GM12878 (cell line): ENCODE data around the gene KLC4. TPM values are rescaled to one million over a fixed set of nuclear protein-coding genes. Genes with fewer than 3 reads are reported as not detected.

Experiments used
- BHLHE40 ChIP-seq, 2 experiments: fragments of 450-650 bp in 1 of 2; IDR thresholded peaks; 2 replicates each; pipeline ENCODE4 v1.6.1; 2011 to 2017; ENCODE audit warnings: low read depth in 2 of 2, borderline replicate concordance in 1 of 2, improper control_type of control experiment in 1 of 2, low read length in 1 of 2, mild to moderate bottlenecking in 1 of 2
- CBFB ChIP-seq: IDR thresholded peaks from 2 replicates; pipeline ENCODE4 v1.6.1; 2016; ENCODE audit warnings: antibody characterized with exemption, low read depth
- CBX3 ChIP-seq: fragments of 200-600 bp; sonication (generic); IDR thresholded peaks from 2 replicates; pipeline ENCODE4 v1.6.1; 2016; ENCODE audit warnings: low read depth, borderline replicate concordance
- DPF2 ChIP-seq: fragments of 450-650 bp; IDR thresholded peaks from 2 replicates; pipeline ENCODE4 v1.6.1; 2017; ENCODE audit warnings: mild to moderate bottlenecking
- JUND ChIP-seq: IDR thresholded peaks from 2 replicates; pipeline ENCODE4 v1.6.1; 2012; ENCODE audit warnings: low read depth, mild to moderate bottlenecking, low read length, improper control_type of control experiment, moderate library complexity
- KLF5 ChIP-seq: fragments of 450-650 bp; IDR thresholded peaks from 2 replicates; pipeline ENCODE4 v1.6.1; 2014; ENCODE audit warnings: mild to moderate bottlenecking; ENCODE audit not compliant: partially characterized antibody
- MEF2A ChIP-seq: IDR thresholded peaks from 2 replicates; pipeline ENCODE4 v1.6.1; 2011; ENCODE audit warnings: low read depth, mild to moderate bottlenecking, low read length, moderate library complexity; ENCODE audit not compliant: insufficient read depth
- MYC ChIP-seq: IDR thresholded peaks from 2 replicates; pipeline ENCODE4 v1.6.1; 2011; ENCODE audit warnings: mild to moderate bottlenecking, low read length, moderate library complexity, inconsistent platforms; ENCODE audit not compliant: insufficient read depth, insufficient replicate concordance, insufficient read length, severe bottlenecking
- NR2C1 ChIP-seq: fragments of 450-650 bp; IDR thresholded peaks from 2 replicates; pipeline ENCODE4 v1.6.1; 2017; ENCODE audit warnings: antibody characterized with exemption, mild to moderate bottlenecking, moderate library complexity
- PML ChIP-seq: IDR thresholded peaks from 2 replicates; pipeline ENCODE4 v1.6.1; 2012; ENCODE audit warnings: low read length, inconsistent platforms
- POLR2AphosphoS2 ChIP-seq: IDR thresholded peaks from 2 replicates; pipeline ENCODE4 v1.6.1; 2011; ENCODE audit warnings: low read depth, mild to moderate bottlenecking, low read length, improper control_type of control experiment, moderate library complexity
- RAD51 ChIP-seq: fragments of 450-650 bp; IDR thresholded peaks from 2 replicates; pipeline ENCODE4 v1.6.1; 2016; ENCODE audit warnings: moderate library complexity, mild to moderate bottlenecking, inconsistent platforms
- SIN3A ChIP-seq: IDR thresholded peaks from 2 replicates; pipeline ENCODE4 v1.6.1; 2012; ENCODE audit warnings: low read depth, low read length, improper control_type of control experiment
- SIX5 ChIP-seq: IDR thresholded peaks from 2 replicates; pipeline ENCODE4 v1.6.1; 2011; ENCODE audit warnings: mild to moderate bottlenecking, low read depth, low read length, moderate library complexity; ENCODE audit not compliant: severe bottlenecking
- ZSCAN29 ChIP-seq: fragments of 450-650 bp; IDR thresholded peaks from 2 replicates; pipeline ENCODE4 v1.6.1; 2017; ENCODE audit warnings: mild to moderate bottlenecking, moderate library complexity
- polyA plus RNA-seq, 11 experiments: library from polyadenylated mRNA; depleted of rRNA in 4 of 11; unstranded in 6 of 11; stranded (reverse) in 5 of 11; fragments of >200 nt; fragmentation: Nextera tagmentation in 4 of 11; fragmentation: Illumina TruSeq in 1 of 11; extraction: Ambion mirVana in 4 of 11; extraction: Trizol in 1 of 11; gene quantifications; 1 replicate in 1 of 11; 2 replicates in 10 of 11; pipeline versions ENCODE4 v1.2.1 to v1.2.3, GENCODE V29; 2011 to 2016; ENCODE audit warnings: inconsistent platforms in 2 of 11, missing spikeins in 2 of 11, low read depth in 1 of 11
- total RNA-seq, 4 experiments: library from RNA; depleted of rRNA in 3 of 4; stranded (reverse); fragments of >200 nt in 3 of 4; fragmentation: Illumina TruSeq in 1 of 4; extraction: Trizol in 1 of 4; gene quantifications; 2 replicates each; pipeline versions ENCODE4 v1.2.1 to v1.2.3, GENCODE V29; 2013 to 2021
- TF ChIP-seq, protein P1 (sequence below): IDR thresholded peaks from 2 replicates; pipeline ENCODE4 v1.6.1; 2011; ENCODE audit warnings: mild to moderate bottlenecking, low read depth, low read length, moderate library complexity; ENCODE audit not compliant: insufficient replicate concordance
- TF ChIP-seq, protein P2 (sequence below): fragments of 450-650 bp; conservative IDR thresholded peaks from 2 replicates; pipeline ENCODE4 v1.6.1; 2017; ENCODE audit warnings: mild to moderate bottlenecking, moderate library complexity
- TF ChIP-seq, protein P3 (sequence below): IDR thresholded peaks from 2 replicates; pipeline ENCODE4 v1.6.1; 2011; ENCODE audit warnings: borderline replicate concordance, low read depth, mild to moderate bottlenecking, moderate library complexity, mixed read lengths, low read length; ENCODE audit not compliant: insufficient read depth; ENCODE audit errors: extremely low read length
- TF ChIP-seq, protein P4 (sequence below): IDR thresholded peaks from 2 replicates; pipeline ENCODE4 v1.6.1; 2012; ENCODE audit warnings: low read length, inconsistent platforms
- TF ChIP-seq, protein P5 (sequence below): fragments of 450-650 bp; IDR thresholded peaks from 2 replicates; pipeline ENCODE4 v1.6.1; 2018; ENCODE audit warnings: mild to moderate bottlenecking, low read depth, moderate library complexity; ENCODE audit not compliant: partially characterized antibody

KLC4 gene
- total and polyA plus RNA-seq, 10 of the 15 experiments (the other 5 are each of a cell fraction or from before 2014, with no cell fraction given), result 0.90 to 13.4 (median 6.9) TPM

DNA sequence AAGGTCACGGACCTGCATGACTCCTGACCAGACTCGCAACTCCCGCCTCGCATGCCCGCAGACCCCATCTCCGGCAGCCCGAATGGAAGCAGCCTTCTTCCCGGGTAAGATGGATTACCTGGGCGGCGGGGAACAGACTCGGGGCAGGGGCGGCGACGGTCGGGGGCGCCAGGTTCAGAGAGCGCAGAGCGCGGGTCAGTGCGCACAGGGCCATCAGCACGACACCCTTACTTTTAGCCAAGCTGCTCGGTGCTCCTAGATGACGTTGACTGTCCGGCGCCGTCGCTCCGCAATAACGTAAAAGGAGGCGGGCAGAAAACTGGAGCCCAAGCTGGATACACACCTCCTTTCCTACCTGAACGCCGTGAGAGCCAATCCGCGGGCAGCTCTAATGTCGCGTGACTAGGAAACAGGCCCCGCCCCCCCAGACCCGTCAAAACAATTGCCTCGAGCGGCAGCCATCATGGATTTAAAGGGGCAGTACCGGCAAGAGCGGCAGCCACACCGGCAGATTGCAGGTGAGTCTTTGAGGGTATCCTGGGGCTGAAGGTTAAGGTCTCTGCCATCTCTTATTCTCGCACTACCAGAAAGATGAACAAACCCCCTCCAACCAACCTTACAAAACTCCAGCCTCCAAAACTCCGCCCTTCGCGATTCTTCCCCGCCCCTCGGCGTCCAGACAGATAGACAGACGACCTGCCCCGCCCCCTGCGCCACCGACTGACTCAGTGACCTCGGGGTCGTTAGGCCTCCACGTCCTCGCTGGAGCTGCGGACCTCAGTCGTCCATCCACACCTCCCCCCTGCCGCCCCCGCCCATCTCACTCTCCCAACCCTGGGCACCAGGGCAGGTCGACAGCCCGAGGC, at the start of gene KLC4, which contains the start of gene MRPL2 (continued):
- TF ChIP-seq SIN3A (peak; percentile 90; the same call in 1 of the 2 replicates), CBFB (0 out of 2 replicates have a peak, but pooled peaks have one; percentile 33), KLF5 (peak; percentile 44), BHLHE40 (IDR thresholded peaks at IDR 0.05; ENCODE audit: borderline replicate concordance in 1 of 2, low read depth in 2 of 2, low read length in 1 of 2) (peak; percentile 83 to 85), NR2C1 (peak; percentile 29; the same call in 1 of the 2 replicates), SIX5 (peak; percentile 47), POLR2AphosphoS2 (peak; percentile 62; the same call in 1 of the 2 replicates), MEF2A (no peak), JUND (no peak), RAD51 (peak; percentile 67), CBX3 (no peak), MYC (peak; percentile 53), ZSCAN29 (no peak), PML (peak; percentile 42; the same call in 1 of the 2 replicates), DPF2 (0 out of 2 replicates have a peak, but pooled peaks have one; percentile 4)
- TF ChIP-seq, protein P1, sequence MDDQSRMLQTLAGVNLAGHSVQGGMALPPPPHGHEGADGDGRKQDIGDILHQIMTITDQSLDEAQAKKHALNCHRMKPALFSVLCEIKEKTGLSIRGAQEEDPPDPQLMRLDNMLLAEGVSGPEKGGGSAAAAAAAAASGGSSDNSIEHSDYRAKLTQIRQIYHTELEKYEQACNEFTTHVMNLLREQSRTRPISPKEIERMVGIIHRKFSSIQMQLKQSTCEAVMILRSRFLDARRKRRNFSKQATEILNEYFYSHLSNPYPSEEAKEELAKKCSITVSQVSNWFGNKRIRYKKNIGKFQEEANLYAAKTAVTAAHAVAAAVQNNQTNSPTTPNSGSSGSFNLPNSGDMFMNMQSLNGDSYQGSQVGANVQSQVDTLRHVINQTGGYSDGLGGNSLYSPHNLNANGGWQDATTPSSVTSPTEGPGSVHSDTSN, result peak; percentile 78
- TF ChIP-seq, protein P2, sequence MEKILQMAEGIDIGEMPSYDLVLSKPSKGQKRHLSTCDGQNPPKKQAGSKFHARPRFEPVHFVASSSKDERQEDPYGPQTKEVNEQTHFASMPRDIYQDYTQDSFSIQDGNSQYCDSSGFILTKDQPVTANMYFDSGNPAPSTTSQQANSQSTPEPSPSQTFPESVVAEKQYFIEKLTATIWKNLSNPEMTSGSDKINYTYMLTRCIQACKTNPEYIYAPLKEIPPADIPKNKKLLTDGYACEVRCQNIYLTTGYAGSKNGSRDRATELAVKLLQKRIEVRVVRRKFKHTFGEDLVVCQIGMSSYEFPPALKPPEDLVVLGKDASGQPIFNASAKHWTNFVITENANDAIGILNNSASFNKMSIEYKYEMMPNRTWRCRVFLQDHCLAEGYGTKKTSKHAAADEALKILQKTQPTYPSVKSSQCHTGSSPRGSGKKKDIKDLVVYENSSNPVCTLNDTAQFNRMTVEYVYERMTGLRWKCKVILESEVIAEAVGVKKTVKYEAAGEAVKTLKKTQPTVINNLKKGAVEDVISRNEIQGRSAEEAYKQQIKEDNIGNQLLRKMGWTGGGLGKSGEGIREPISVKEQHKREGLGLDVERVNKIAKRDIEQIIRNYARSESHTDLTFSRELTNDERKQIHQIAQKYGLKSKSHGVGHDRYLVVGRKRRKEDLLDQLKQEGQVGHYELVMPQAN, result peak; percentile 52; the same call in 1 of the 2 replicates
- TF ChIP-seq, protein P3, sequence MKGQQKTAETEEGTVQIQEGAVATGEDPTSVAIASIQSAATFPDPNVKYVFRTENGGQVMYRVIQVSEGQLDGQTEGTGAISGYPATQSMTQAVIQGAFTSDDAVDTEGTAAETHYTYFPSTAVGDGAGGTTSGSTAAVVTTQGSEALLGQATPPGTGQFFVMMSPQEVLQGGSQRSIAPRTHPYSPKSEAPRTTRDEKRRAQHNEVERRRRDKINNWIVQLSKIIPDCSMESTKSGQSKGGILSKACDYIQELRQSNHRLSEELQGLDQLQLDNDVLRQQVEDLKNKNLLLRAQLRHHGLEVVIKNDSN, result peak; percentile 62
- TF ChIP-seq, protein P4, sequence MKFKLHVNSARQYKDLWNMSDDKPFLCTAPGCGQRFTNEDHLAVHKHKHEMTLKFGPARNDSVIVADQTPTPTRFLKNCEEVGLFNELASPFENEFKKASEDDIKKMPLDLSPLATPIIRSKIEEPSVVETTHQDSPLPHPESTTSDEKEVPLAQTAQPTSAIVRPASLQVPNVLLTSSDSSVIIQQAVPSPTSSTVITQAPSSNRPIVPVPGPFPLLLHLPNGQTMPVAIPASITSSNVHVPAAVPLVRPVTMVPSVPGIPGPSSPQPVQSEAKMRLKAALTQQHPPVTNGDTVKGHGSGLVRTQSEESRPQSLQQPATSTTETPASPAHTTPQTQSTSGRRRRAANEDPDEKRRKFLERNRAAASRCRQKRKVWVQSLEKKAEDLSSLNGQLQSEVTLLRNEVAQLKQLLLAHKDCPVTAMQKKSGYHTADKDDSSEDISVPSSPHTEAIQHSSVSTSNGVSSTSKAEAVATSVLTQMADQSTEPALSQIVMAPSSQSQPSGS, result no peak
- TF ChIP-seq, protein P5, sequence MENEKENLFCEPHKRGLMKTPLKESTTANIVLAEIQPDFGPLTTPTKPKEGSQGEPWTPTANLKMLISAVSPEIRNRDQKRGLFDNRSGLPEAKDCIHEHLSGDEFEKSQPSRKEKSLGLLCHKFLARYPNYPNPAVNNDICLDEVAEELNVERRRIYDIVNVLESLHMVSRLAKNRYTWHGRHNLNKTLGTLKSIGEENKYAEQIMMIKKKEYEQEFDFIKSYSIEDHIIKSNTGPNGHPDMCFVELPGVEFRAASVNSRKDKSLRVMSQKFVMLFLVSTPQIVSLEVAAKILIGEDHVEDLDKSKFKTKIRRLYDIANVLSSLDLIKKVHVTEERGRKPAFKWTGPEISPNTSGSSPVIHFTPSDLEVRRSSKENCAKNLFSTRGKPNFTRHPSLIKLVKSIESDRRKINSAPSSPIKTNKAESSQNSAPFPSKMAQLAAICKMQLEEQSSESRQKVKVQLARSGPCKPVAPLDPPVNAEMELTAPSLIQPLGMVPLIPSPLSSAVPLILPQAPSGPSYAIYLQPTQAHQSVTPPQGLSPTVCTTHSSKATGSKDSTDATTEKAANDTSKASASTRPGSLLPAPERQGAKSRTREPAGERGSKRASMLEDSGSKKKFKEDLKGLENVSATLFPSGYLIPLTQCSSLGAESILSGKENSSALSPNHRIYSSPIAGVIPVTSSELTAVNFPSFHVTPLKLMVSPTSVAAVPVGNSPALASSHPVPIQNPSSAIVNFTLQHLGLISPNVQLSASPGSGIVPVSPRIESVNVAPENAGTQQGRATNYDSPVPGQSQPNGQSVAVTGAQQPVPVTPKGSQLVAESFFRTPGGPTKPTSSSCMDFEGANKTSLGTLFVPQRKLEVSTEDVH, result peak; percentile 47
